ENCODE data around the gene MDK.

The MDK gene

GRCh38 chr11:46386674-46387073, 5.2 kb downstream of the MDK start:
- DNase-seq (ENCODE audit: extremely low read depth, low read depth) = no peak
- no peak for TF ChIP-seq CTCF (IDR thresholded peaks at IDR 0.05; ENCODE audit: low read depth, low read length)

- DNase-seq (ENCODE audit: extremely low read depth, low read depth) = no peak
- no peak for TF ChIP-seq CTCF (IDR thresholded peaks at IDR 0.05; ENCODE audit: low read depth, low read length)
These were observed 6.0 kb downstream of the MDK start for GRCh38 chr11:46387456-46387855.

- DNase-seq (ENCODE audit: extremely low read depth, low read depth) = no peak
These were observed 6.6 kb downstream of the MDK start for GRCh38 chr11:46387919-46388618.

GRCh38 chr11:46388619-46389449, 7.4 kb downstream of the MDK start:
- no peak for DNase-seq (ENCODE audit: extremely low read depth, low read depth)

More at GRCh38 chr11:46387919-46388618, 6.6 kb downstream of the MDK start:
- TF ChIP-seq CTCF (IDR thresholded peaks at IDR 0.05; ENCODE audit: low read depth, low read length) = no peak

GRCh38 chr11:46389450-46390330, 8.2 kb downstream of the MDK start:
- no peak for DNase-seq (ENCODE audit: extremely low read depth, low read depth)
- TF ChIP-seq CTCF (IDR thresholded peaks at IDR 0.05; ENCODE audit: low read depth, low read length) = peak; percentile 84

More at GRCh38 chr11:46388619-46389449, 7.4 kb downstream of the MDK start:
- no peak for TF ChIP-seq CTCF (IDR thresholded peaks at IDR 0.05; ENCODE audit: low read depth, low read length)

- no peak for DNase-seq (ENCODE audit: extremely low read depth, low read depth)
- no peak for TF ChIP-seq CTCF (IDR thresholded peaks at IDR 0.05; ENCODE audit: low read depth, low read length)
These were observed 9.1 kb downstream of the MDK start for GRCh38 chr11:46390331-46391171.

All from AG09319 (cell line).